ENCODE data around the gene SSMEM1.
"Not testable (repeated sequence)": the region's sequence is repeated elsewhere in the genome, so short reads cannot be mapped to it uniquely, and the experiment has no call there.

GRCh38 chr7:130243486-130243885 lies 35.8 kb downstream of the SSMEM1 start:
- TF ChIP-seq, protein P1, sequence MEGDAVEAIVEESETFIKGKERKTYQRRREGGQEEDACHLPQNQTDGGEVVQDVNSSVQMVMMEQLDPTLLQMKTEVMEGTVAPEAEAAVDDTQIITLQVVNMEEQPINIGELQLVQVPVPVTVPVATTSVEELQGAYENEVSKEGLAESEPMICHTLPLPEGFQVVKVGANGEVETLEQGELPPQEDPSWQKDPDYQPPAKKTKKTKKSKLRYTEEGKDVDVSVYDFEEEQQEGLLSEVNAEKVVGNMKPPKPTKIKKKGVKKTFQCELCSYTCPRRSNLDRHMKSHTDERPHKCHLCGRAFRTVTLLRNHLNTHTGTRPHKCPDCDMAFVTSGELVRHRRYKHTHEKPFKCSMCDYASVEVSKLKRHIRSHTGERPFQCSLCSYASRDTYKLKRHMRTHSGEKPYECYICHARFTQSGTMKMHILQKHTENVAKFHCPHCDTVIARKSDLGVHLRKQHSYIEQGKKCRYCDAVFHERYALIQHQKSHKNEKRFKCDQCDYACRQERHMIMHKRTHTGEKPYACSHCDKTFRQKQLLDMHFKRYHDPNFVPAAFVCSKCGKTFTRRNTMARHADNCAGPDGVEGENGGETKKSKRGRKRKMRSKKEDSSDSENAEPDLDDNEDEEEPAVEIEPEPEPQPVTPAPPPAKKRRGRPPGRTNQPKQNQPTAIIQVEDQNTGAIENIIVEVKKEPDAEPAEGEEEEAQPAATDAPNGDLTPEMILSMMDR (conservative IDR thresholded peaks at IDR 0.05; ENCODE audit: low read length): not testable (repeated sequence)
- TF ChIP-seq EZH2phosphoT487 (IDR thresholded peaks at IDR 0.05; ENCODE audit: borderline replicate concordance): not testable (repeated sequence)
